ENCODE results near the gene NPHS1. TPM values are rescaled to one million over a fixed set of nuclear protein-coding genes. Genes with fewer than 3 reads are reported as not detected.

NPHS1 gene
- total and polyA plus RNA-seq, 2 experiments from 2014 or later: 0.30 to 0.76 TPM

GRCh38 chr19:35898499-35898809 lies 46.1 kb upstream of the NPHS1 start:
- Histone ChIP-seq H4K20me1 (ENCODE audit: insufficient read depth, poor library complexity, severe bottlenecking) (no peaks in the 10 kb centered on the region), H3K36me3 (replicated peaks; ENCODE audit: insufficient read depth, low read depth) (no peaks in the 10 kb centered on the region), H2AFZ (peak overlapping the region; percentile 96), H3K27ac (peak overlapping the region; percentile 92), H3K4me1 (ENCODE audit: insufficient read depth) (peaks cover 6% of the 10 kb centered on the region), H3K79me2 (peaks cover 15% of the 10 kb centered on the region), H3K4me3 (peak overlapping the region; percentile 76), H3K4me2 (peak overlapping the region; percentile 98), H3K27me3 (no peaks in the 10 kb centered on the region), H3K9me3 (ENCODE audit: low read depth) (no peaks in the 10 kb centered on the region), H3K9me2 (replicated peaks; ENCODE audit: insufficient read depth) (no peaks in the 10 kb centered on the region)
- 34% methylated on average over 17 of the region's 17 CpGs for WGBS (ENCODE audit: low lambda C conversion rate, missing lambda C conversion rate)
- TF ChIP-seq CTCF (IDR thresholded peaks at IDR 0.05; ENCODE audit: poor library complexity) (no peak), EZH2phosphoT487 (IDR thresholded peaks at IDR 0.05; ENCODE audit: low read depth, severe bottlenecking, unreplicated experiment) (no peak), EZH2 (IDR thresholded peaks at IDR 0.05; ENCODE audit: borderline replicate concordance) (no peak)
- peak; percentile 39 for DNase-seq (ENCODE audit: low spot score)

GRCh38 chr19:35897706-35898451 lies 45.6 kb upstream of the NPHS1 start:
- no peak for TF ChIP-seq EZH2 (IDR thresholded peaks at IDR 0.05; ENCODE audit: borderline replicate concordance)
- no peak for TF ChIP-seq EZH2phosphoT487 (IDR thresholded peaks at IDR 0.05; ENCODE audit: low read depth, severe bottlenecking, unreplicated experiment)
- no peak for TF ChIP-seq CTCF (IDR thresholded peaks at IDR 0.05; ENCODE audit: poor library complexity)
- H3K79me2 ChIP-seq: peaks cover 15% of the 10 kb centered on the region
- no peaks in the 10 kb centered on the region for H4K20me1 ChIP-seq (ENCODE audit: insufficient read depth, poor library complexity, severe bottlenecking)
- no peak overlapping the region for H3K4me3 ChIP-seq
- H3K4me2 ChIP-seq: peak overlapping the region; percentile 98
- H2AFZ ChIP-seq: no peak overlapping the region
- no peak for DNase-seq (ENCODE audit: low spot score)
- H3K36me3 ChIP-seq (replicated peaks; ENCODE audit: insufficient read depth, low read depth): no peaks in the 10 kb centered on the region
- H3K9me2 ChIP-seq (replicated peaks; ENCODE audit: insufficient read depth): no peaks in the 10 kb centered on the region
- H3K27me3 ChIP-seq: no peaks in the 10 kb centered on the region
- H3K9me3 ChIP-seq (ENCODE audit: low read depth): no peaks in the 10 kb centered on the region
- 93% methylated on average over 13 of the region's 13 CpGs for WGBS (ENCODE audit: low lambda C conversion rate, missing lambda C conversion rate)
- H3K4me1 ChIP-seq (ENCODE audit: insufficient read depth): peaks cover 6% of the 10 kb centered on the region
- no peak overlapping the region for H3K27ac ChIP-seq

- Histone ChIP-seq H3K27ac (no peak overlapping the region), H3K4me2 (no peak overlapping the region), H2AFZ (no peak overlapping the region), H3K79me2 (peaks cover 15% of the 10 kb centered on the region), H3K36me3 (replicated peaks; ENCODE audit: insufficient read depth, low read depth) (no peaks in the 10 kb centered on the region), H3K9me3 (ENCODE audit: low read depth) (no peaks in the 10 kb centered on the region), H3K4me3 (no peak overlapping the region), H3K9me2 (replicated peaks; ENCODE audit: insufficient read depth) (no peaks in the 10 kb centered on the region), H3K4me1 (ENCODE audit: insufficient read depth) (peaks cover 6% of the 10 kb centered on the region), H4K20me1 (ENCODE audit: insufficient read depth, poor library complexity, severe bottlenecking) (no peaks in the 10 kb centered on the region), H3K27me3 (no peaks in the 10 kb centered on the region)
- 98% methylated on average over 13 of the region's 13 CpGs for WGBS (ENCODE audit: low lambda C conversion rate, missing lambda C conversion rate)
- no peak for DNase-seq (ENCODE audit: low spot score)
- TF ChIP-seq EZH2phosphoT487 (IDR thresholded peaks at IDR 0.05; ENCODE audit: low read depth, severe bottlenecking, unreplicated experiment) (no peak), CTCF (IDR thresholded peaks at IDR 0.05; ENCODE audit: poor library complexity) (no peak), EZH2 (IDR thresholded peaks at IDR 0.05; ENCODE audit: borderline replicate concordance) (no peak)
Measured at GRCh38 chr19:35896643-35897040, 44.3 kb upstream of the NPHS1 start.
